ENCODE data around the gene COL8A1. TPM values are rescaled to one million over a fixed set of nuclear protein-coding genes. Genes with fewer than 3 reads are reported as not detected.

Gene COL8A1
- total RNA-seq, 2 experiments from 2014 or later: not detected

DNA sequence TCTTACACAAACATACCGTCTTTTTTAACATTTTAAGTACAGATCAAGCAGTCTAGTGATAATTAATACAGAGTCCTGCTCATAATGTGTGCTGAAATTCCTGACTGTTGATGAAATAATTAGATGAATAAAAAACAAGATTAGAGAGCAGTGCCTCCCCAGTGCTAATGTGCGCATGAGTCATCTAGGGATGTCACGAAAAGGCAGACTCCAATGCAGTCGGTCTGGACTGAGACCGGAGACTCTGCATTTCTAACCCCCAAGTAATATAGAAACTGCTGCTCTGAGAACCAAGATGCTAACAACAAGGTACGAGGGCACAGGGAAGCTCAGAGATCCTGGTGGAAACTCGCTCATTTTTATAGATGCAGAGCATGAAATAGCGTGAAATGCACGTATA is 61.4 kb downstream of the COL8A1 start:
- Histone ChIP-seq H3K27ac (ENCODE audit: low read depth in 1 of 2, low read length in 2 of 2) (no peak overlapping the region), H3K27me3 (ENCODE audit: control insufficient read depth in 1 of 2, insufficient read depth in 2 of 2, low read length in 2 of 2) (no peaks in the 10 kb centered on the region), H3K4me3 (ENCODE audit: low read length) (no peak overlapping the region), H3K4me1 (ENCODE audit: insufficient read depth, low read length) (no peaks in the 10 kb centered on the region), H3K36me3 (ENCODE audit: insufficient read depth, low read length) (no peaks in the 10 kb centered on the region), H3K9me3 (ENCODE audit: control insufficient read depth in 1 of 2, insufficient read depth in 1 of 2, low read length in 2 of 2) (no peaks in the 10 kb centered on the region)
- Mint-ChIP-seq H3K4me1 (ENCODE audit: low read depth) (no peaks in the 10 kb centered on the region), H3K4me3 (no peak overlapping the region), H3K27me3 (peaks cover 11% of the 10 kb centered on the region), H3K9me3 (no peaks in the 10 kb centered on the region), H3K27ac (no peak overlapping the region), H3K36me3 (ENCODE audit: low read depth) (no peaks in the 10 kb centered on the region)
- TF ChIP-seq, protein P1, sequence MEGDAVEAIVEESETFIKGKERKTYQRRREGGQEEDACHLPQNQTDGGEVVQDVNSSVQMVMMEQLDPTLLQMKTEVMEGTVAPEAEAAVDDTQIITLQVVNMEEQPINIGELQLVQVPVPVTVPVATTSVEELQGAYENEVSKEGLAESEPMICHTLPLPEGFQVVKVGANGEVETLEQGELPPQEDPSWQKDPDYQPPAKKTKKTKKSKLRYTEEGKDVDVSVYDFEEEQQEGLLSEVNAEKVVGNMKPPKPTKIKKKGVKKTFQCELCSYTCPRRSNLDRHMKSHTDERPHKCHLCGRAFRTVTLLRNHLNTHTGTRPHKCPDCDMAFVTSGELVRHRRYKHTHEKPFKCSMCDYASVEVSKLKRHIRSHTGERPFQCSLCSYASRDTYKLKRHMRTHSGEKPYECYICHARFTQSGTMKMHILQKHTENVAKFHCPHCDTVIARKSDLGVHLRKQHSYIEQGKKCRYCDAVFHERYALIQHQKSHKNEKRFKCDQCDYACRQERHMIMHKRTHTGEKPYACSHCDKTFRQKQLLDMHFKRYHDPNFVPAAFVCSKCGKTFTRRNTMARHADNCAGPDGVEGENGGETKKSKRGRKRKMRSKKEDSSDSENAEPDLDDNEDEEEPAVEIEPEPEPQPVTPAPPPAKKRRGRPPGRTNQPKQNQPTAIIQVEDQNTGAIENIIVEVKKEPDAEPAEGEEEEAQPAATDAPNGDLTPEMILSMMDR (IDR thresholded peaks at IDR 0.05): no peak
- ChIA-PET POLR2A (no interaction called here), CTCF (no interaction called here)
- no peak for ATAC-seq (ENCODE audit: poor library complexity)
- intact Hi-C loops (cut with DNase I, micrococcal nuclease): no loop called here
- DNase-seq: no peak

DNA sequence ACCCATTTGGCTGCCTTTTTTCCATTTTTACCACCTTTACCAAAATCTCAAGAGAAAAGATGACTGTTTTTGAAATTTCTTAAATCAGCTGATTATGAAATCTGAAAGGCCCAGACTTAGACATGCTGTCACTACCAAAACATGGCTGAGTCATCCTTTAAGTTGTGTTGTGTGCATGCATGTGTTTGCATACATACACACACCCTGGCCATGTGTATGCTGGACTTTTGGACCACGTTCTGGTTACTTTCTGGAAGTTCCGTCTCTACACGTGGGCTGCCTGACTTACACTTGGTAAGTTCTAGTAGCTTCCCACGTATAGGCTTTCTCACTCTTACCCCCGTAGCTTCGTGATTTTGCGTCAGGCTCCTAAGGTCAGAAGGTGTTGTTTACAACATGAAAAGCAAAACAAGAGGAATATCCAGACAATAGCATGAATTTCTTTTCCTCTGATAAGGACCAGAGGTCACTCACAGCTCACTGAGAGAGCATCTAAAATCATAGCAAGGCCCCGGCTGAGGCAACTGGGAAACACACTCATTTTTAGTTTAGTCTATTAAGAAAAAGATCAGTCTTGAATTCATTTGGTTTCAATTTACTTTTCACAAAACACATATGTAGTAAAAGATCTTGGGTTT is 62.4 kb downstream of the COL8A1 start:
- Histone ChIP-seq H3K36me3 (ENCODE audit: insufficient read depth, low read length) (no peaks in the 10 kb centered on the region), H3K4me1 (ENCODE audit: insufficient read depth, low read length) (no peaks in the 10 kb centered on the region), H3K27me3 (ENCODE audit: control insufficient read depth in 1 of 2, insufficient read depth in 2 of 2, low read length in 2 of 2) (no peaks in the 10 kb centered on the region), H3K27ac (ENCODE audit: low read depth in 1 of 2, low read length in 2 of 2) (no peak overlapping the region), H3K4me3 (ENCODE audit: low read length) (no peak overlapping the region), H3K9me3 (ENCODE audit: control insufficient read depth in 1 of 2, insufficient read depth in 1 of 2, low read length in 2 of 2) (no peaks in the 10 kb centered on the region)
- Mint-ChIP-seq H3K36me3 (ENCODE audit: low read depth) (no peaks in the 10 kb centered on the region), H3K27me3 (peaks cover 11% of the 10 kb centered on the region), H3K27ac (no peak overlapping the region), H3K4me3 (no peak overlapping the region), H3K9me3 (no peaks in the 10 kb centered on the region), H3K4me1 (ENCODE audit: low read depth) (no peaks in the 10 kb centered on the region)
- DNase-seq (no peak), ATAC-seq (ENCODE audit: poor library complexity) (no peak)
- intact Hi-C loops (cut with DNase I, micrococcal nuclease): no loop called here
- TF ChIP-seq, protein P1 (IDR thresholded peaks at IDR 0.05): no peak
- POLR2A ChIA-PET: no interaction called here
- CTCF ChIA-PET: no interaction called here

DNA sequence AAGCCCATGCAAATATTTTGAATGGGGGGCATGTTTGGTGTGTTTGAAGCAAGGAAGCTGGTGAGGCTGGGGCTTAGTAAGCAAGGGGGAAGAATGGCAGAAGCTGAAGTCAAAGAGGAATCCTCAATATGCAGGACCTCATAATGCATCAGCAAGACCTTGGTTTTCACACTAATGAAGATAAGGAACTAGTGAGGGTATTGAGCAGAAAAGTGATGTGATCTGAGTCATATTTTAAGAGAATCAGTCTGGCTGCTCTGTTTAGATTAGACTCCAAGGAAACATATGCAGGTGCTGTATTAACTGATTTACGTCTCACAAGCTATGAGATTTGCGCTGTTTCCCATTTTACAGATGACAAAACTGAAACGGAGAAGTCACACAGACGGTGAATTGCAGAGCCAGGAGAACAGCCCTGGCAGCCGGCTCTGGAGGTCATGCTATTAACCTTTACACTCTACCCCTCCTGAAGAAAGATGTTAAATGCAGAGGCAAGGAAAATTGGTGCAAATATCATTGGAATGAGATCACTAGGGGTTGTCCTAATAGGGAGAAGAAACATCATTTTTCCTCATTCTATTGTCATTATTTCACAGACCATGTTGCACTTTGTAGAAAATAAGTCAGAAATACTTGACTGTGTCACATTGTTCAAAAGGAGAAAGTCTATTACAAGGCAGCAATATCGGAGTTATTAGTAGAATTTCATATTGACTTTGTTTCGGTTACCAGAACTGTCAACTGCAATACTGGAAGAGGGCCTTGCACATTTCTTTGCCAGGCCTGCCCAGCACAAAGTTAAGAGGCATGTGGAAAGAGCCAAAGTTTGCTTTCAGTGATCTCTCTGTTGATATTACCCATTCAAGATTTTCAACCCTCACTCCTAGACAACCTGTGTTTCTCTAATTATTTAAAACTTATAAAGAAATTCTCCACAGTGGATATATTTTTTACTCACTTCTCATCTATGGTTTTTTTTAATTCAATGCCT is 64.9 kb downstream of the COL8A1 start:
- Histone ChIP-seq H3K27ac (ENCODE audit: low read depth in 1 of 2, low read length in 2 of 2) (no peak overlapping the region), H3K4me1 (ENCODE audit: insufficient read depth, low read length) (no peaks in the 10 kb centered on the region), H3K9me3 (ENCODE audit: control insufficient read depth in 1 of 2, insufficient read depth in 1 of 2, low read length in 2 of 2) (no peaks in the 10 kb centered on the region), H3K27me3 (ENCODE audit: control insufficient read depth in 1 of 2, insufficient read depth in 2 of 2, low read length in 2 of 2) (no peaks in the 10 kb centered on the region), H3K36me3 (ENCODE audit: insufficient read depth, low read length) (no peaks in the 10 kb centered on the region), H3K4me3 (ENCODE audit: low read length) (no peak overlapping the region)
- no peak for ATAC-seq (ENCODE audit: poor library complexity)
- no peaks in the 10 kb centered on the region for H3K36me3 Mint-ChIP-seq (ENCODE audit: low read depth)
- H3K27ac Mint-ChIP-seq: no peak overlapping the region
- no peaks in the 10 kb centered on the region for H3K4me1 Mint-ChIP-seq (ENCODE audit: low read depth)
- H3K27me3 Mint-ChIP-seq: peaks cover 4% of the 10 kb centered on the region
- H3K9me3 Mint-ChIP-seq: no peaks in the 10 kb centered on the region
- intact Hi-C loops (cut with DNase I, micrococcal nuclease): no loop called here
- ChIA-PET POLR2A (no interaction called here), CTCF (interaction anchor here (0.6 to 0.9 kb wide), 2 partner anchors 10 to 55 kb away, joined by 3 read pairs; no protein-coding TSS in a partner anchor)
- TF ChIP-seq, protein P1 (IDR thresholded peaks at IDR 0.05): no peak
- no peak for DNase-seq
- H3K4me3 Mint-ChIP-seq: no peak overlapping the region

All from CD4-positive, alpha-beta T cell (primary cell).